IPS-15b (cell line): ENCODE results near the gene TOM1L2.

Source experiments
- H3K27me3 ChIP-seq: one replicate; pipeline ENCODE4 v1.6.1; 2013; ENCODE audit warnings: low read length; ENCODE audit not compliant: control insufficient read depth, insufficient read depth
- H3K36me3 ChIP-seq: one replicate; pipeline ENCODE4 v1.6.1; 2013; ENCODE audit warnings: low read length; ENCODE audit not compliant: control insufficient read depth, insufficient read depth
- H3K4me1 ChIP-seq: one replicate; pipeline ENCODE4 v1.6.1; 2013; ENCODE audit warnings: mild to moderate bottlenecking, low read length; ENCODE audit not compliant: control insufficient read depth, insufficient read depth
- H3K4me3 ChIP-seq: one replicate; pipeline ENCODE4 v1.5.1; 2013; ENCODE audit warnings: low read depth, low read length
- H3K9ac ChIP-seq: one replicate; pipeline ENCODE4 v1.6.1; 2013; ENCODE audit warnings: low read depth, mild to moderate bottlenecking, low read length
- H3K9me3 ChIP-seq: one replicate; pipeline ENCODE4 v1.6.1; 2013; ENCODE audit warnings: mild to moderate bottlenecking, low read length; ENCODE audit not compliant: control insufficient read depth, insufficient read depth

The TOM1L2 gene

DNA sequence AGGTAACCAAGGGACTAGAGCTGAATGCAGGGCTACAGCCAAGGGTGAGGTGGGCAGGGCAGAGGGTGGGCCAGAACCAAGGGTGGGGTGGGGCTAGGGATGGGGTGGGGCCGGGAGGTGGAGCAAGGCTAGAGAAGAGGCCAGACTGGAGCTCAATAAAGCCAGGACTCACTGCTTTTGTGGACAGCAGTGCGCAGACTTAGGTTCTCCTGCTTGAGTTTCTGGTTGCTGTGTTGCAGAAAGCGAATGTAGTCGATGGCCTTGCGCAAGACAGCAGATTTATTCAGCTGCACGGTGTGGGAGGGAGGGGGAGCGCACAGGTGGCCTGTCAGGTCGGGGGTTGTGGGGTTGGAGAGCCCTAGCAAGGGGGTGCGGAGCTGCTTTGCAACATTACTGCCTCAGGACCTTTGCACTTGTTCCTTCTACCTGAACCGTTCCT is 154.1 kb downstream of the TOM1L2 start:
- Histone ChIP-seq H3K4me3 (no peak overlapping the region), H3K9ac (no peak overlapping the region), H3K36me3 (peaks cover 67% of the 10 kb centered on the region), H3K4me1 (peaks cover 6% of the 10 kb centered on the region), H3K27me3 (peaks cover 11% of the 10 kb centered on the region), H3K9me3 (no peaks in the 10 kb centered on the region)

DNA sequence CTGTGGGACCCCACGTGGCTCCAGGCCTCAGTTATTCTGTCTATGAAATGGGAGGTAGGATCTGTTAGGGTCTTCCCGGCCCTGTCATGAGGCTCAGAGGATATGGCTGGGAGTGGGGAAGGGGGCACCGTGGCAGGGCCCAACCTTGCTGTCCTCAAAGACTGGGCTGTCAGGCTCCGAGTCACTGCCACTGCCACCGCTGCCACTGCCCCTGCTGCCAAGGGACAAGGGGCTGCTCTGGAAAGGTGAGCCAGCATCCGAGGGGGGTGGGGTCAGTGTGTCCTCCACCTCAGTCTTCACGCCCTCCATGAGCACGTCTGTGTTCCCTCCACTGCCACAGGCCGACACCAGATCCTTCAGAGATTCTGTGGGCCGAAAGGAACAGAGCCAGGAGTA is 154.7 kb downstream of the TOM1L2 start:
- H3K9me3 ChIP-seq = no peaks in the 10 kb centered on the region
- peaks cover 5% of the 10 kb centered on the region for H3K27me3 ChIP-seq
- H3K9ac ChIP-seq = no peak overlapping the region
- H3K36me3 ChIP-seq = peaks cover 70% of the 10 kb centered on the region
- no peaks in the 10 kb centered on the region for H3K4me1 ChIP-seq
- no peak overlapping the region for H3K4me3 ChIP-seq

DNA sequence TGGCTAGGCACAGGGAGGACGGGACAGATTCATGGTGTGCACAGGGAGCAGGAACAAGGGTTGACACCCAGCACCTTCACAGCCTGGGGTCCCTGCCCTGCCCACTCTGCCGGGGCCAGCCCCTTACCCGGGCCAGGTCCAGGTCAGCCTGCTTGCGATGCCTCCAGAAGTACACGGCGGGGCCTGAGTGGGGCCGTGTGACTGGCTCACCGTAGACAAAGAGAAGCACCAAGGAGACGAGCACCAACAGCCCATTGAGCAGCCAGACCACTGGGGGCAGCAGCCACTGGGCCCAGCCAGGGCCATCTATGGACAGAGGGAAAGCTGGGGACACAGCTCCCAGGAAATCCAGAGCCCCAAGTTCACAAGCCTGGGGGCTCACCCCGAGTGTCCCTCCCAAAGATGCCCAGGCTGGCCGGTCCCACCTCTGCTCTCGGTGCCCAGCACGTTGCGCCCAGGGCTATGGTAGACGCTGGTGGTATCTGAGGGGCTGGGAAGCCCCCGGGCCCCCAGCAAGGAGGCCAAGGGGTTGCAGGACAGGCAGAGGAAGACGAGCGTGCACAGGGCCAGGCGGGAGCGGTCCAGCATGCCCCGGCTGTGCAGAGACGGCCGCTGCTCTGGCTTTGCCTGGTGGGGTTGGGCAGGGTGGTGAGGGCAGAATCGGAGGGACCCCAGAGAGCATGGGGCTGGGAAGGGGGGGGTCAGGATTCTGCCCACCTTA is 155.2 kb downstream of the TOM1L2 start:
- H3K9me3 ChIP-seq = no peaks in the 10 kb centered on the region
- H3K4me3 ChIP-seq = no peak overlapping the region
- H3K4me1 ChIP-seq = peaks cover 2% of the 10 kb centered on the region
- peaks cover 70% of the 10 kb centered on the region for H3K36me3 ChIP-seq
- H3K9ac ChIP-seq = no peak overlapping the region
- no peaks in the 10 kb centered on the region for H3K27me3 ChIP-seq

DNA sequence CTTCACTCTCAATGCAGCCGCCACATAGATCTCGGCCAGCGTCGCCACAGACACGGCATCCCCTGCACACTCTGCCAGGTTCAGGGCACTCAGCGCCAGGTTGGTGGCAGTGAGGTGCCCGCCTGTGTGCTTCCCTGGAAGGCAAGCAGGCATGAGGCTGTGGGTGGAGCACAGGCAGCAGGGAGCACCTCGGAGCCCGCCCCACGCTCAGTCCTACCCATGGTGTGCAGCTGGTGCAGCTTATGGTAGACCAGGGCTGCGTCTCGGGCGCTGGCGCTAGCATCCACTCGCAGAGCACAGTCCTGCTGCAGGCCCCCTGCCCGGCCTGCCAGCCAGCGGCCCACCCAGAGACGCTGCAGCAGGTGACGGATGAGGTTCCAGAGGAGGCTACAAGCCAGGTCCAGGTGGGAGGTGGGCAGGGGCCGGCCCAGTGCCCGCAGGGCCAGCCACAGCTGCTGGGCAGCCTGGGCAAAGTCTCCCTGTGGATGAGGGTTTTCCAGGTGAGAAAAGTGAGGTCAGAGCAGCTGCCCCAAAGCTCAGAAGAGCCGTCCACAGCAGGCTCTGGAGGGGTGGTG is 155.9 kb downstream of the TOM1L2 start:
- H3K4me3 ChIP-seq = no peak overlapping the region
- no peak overlapping the region for H3K9ac ChIP-seq
- peaks cover 70% of the 10 kb centered on the region for H3K36me3 ChIP-seq
- H3K27me3 ChIP-seq = no peaks in the 10 kb centered on the region
- H3K9me3 ChIP-seq = no peaks in the 10 kb centered on the region
- peaks cover 6% of the 10 kb centered on the region for H3K4me1 ChIP-seq

DNA sequence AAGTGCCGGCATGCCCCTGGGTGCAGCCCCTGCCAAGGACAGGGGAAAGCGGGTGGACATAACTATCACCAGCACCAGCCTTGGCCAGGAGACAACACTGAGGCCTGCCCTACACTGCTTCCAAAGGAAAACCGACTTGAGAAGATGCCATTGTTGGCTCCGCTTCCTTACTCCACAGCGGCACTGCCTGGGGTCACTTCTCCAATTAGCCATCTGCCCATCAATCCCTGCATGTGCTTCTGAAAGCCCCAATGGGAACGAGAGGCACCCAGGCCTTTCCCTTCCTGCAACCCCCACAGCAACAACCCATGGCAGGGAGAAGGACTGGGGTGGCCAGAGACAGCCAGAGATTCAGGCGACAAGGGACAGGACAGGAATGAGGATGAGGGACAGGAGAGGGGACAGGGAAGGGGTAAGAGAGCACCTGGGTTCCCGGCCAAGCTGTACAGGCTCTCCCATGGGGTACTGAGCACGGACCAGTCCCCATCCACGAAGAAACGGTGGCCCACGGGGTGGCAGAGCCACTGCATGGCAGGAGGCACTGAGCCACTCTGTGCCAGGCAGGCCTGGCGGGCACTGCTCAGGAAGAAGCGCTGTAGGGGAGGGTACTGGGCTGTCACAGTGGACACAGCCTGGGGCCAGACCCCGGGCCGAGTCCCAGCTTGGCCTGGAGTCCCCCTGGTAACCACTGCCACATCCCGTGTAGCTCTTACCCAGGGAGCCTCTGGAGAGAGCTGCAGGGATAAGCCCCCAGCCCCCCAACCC is 156.6 kb downstream of the TOM1L2 start:
- Histone ChIP-seq H3K27me3 (peaks cover 6% of the 10 kb centered on the region), H3K4me1 (peaks cover 6% of the 10 kb centered on the region), H3K36me3 (peaks cover 70% of the 10 kb centered on the region), H3K9me3 (no peaks in the 10 kb centered on the region), H3K9ac (no peak overlapping the region), H3K4me3 (no peak overlapping the region)

DNA sequence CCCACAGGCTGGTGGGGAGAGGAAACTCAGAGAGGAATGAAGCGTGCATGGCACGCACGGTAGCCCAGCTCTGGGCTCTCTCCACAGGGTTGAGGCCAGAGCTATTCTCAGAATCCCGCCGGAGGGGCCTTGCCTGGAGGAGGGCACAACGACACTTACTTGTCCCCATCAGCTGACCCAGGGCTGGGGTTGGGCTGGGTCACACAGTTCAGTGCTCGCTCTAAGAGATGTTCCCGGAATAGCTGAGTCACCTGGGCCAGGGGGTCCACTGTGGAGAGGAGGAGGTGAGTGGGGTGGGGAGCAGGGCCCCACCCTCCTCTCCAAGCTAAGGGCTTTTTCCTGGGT is 157.2 kb downstream of the TOM1L2 start:
- H3K4me3 ChIP-seq = no peak overlapping the region
- H3K9me3 ChIP-seq = no peaks in the 10 kb centered on the region
- H3K36me3 ChIP-seq = peaks cover 66% of the 10 kb centered on the region
- H3K27me3 ChIP-seq = peaks cover 9% of the 10 kb centered on the region
- peaks cover 6% of the 10 kb centered on the region for H3K4me1 ChIP-seq
- H3K9ac ChIP-seq = no peak overlapping the region

DNA sequence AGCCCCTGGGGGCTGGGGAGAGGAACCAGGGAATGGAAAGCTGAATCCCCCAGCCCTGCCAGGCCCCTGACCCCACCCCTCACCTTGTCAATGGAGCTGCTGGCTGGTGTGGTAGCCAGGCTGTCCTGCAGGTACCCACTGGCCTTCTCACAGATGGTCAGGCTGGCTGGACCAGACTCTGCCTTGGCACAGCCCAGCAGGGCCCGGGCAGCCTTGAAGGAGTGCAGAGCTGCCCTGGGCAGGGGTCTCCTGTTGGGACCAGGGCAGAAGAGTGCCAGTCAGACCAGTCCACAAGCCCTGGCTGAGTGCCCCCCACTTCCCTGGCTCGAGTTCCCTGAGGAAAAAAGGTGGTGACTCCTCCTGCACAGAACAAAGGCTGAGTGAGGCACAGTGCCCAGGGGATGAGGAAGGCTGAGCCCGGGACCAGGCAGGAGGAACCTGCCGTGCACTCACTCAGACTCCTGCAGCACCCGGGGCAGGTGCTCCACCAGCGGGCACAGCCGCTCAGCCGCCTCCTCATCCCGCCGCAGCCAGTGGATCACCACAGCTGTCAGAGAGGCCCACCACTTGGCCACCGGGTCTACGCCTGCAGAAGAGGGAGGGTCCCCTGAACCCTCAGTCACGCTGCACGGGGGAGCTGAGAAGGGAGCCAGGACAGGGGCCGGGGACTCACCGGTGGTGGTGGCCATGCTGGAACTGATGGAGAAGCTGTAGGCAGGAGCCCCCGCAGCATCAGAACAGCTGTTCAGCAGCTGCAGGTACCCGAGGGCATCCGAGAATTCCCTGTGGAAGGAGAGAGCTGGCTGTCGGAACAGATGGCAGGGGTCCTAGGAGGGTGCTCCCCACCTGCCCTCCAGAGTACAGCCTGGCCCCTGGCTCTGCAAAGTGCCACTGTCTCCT is 157.8 kb downstream of the TOM1L2 start:
- Histone ChIP-seq H3K9ac (no peak overlapping the region), H3K4me1 (peaks cover 6% of the 10 kb centered on the region)

DNA sequence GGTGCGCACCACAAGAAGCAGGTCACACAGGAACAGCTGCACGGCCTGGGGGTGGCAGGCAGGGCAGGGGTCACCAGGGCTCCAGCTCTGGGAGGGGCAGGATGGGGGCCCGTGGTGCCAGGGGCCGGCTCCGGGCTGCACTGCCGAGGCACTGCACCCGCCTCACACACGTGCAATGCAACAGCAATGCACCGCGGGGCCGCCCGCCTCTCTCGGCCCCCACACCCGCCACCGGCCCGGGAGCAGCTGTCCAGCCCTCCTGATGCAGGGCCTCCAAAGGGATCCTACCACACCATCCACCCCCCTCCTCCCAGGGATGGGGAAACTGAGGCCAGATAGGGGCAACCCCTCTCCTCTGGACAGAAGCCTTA is 158.5 kb downstream of the TOM1L2 start:
- peaks cover 6% of the 10 kb centered on the region for H3K4me1 ChIP-seq
- no peak overlapping the region for H3K4me3 ChIP-seq
- no peaks in the 10 kb centered on the region for H3K9me3 ChIP-seq
- no peak overlapping the region for H3K9ac ChIP-seq
- peaks cover 55% of the 10 kb centered on the region for H3K36me3 ChIP-seq
- H3K27me3 ChIP-seq = peaks cover 15% of the 10 kb centered on the region

More for the DNA sequence above, 157.8 kb downstream of the TOM1L2 start:
- Histone ChIP-seq H3K9me3 (no peaks in the 10 kb centered on the region), H3K36me3 (peaks cover 62% of the 10 kb centered on the region), H3K27me3 (peaks cover 9% of the 10 kb centered on the region), H3K4me3 (no peak overlapping the region)

DNA sequence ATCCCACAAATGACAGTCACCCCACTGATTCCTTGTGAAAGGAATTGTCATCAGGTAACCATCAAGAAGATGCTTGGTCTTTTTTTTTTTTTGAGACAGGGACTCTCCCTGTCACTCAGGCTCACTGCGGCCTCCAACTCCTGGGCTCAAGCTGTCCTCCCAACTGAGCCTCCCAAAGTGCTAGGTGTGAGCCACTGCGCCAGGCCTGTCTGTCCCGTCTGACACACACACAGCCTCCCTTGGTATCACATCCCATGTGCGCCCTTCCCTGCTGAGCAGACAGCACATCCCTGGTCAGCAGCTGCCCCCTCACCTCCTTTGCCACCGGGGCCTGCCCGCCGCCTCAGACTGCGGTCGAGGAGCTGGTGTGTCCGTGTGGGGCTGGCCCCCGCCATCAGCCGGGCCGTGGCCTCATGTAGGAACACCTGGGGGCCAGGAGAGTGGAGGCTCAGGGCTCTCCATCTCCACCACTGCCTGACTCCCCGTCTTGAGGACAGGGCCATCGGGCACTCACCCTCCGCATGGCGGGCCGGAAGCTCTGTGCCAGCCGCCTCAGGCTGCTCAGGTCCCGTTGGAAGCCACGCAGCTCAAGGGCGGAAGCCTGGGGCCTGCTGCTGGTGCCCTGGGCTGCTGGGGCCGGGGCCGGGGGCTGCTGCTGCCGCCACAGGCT is 159.0 kb downstream of the TOM1L2 start:
- Histone ChIP-seq H3K9ac (no peak overlapping the region), H3K4me1 (peaks cover 6% of the 10 kb centered on the region), H3K27me3 (peaks cover 18% of the 10 kb centered on the region), H3K36me3 (peaks cover 51% of the 10 kb centered on the region), H3K9me3 (no peaks in the 10 kb centered on the region), H3K4me3 (no peak overlapping the region)

DNA sequence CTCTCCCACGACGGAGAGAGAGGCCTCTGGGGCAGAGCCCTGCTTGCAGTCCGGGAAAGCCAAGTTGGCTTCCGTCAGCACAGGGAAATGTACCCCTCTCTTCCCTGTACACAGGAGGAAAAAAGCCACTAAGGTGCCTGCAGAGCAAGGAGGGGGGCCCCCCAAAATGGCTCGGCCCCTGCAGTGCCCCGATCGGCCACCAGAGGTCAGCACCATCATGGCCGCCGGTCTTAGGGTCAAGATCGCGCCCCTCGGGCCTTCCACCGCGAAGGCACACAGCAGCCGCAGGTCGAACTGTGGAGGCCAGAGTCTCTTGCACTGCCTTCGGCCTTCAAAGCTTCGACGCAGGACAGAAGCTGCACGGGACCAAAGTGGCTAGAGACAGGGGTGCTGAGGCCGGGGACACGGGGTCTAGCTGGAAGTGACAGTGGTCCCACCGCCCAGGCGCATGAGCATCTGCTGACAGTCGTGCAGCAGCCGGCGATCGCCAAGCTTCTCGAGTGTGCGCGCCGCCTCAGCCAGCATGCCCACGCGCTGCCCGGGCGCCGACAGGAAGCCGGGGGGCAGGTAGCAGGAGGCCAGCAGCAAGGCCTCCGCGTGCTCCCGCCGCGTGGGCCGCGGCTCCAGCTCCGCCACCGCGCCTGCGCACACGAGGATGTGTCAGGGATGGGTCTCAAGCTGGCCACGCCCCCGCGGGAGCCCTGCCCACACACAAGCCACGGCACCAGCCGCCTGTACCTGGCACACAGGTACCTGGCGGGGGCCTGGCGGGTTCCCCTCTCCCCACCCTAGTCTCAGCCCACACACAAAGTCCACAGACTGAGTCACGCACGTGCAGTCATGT is 159.8 kb downstream of the TOM1L2 start:
- no peaks in the 10 kb centered on the region for H3K9me3 ChIP-seq
- peaks cover 6% of the 10 kb centered on the region for H3K4me1 ChIP-seq
- no peak overlapping the region for H3K4me3 ChIP-seq
- no peak overlapping the region for H3K9ac ChIP-seq
- H3K36me3 ChIP-seq = peaks cover 45% of the 10 kb centered on the region
- H3K27me3 ChIP-seq = peaks cover 18% of the 10 kb centered on the region
